GM12878 (cell line): ENCODE results near the gene CIROP. TPM values are rescaled to one million over a fixed set of nuclear protein-coding genes. Genes with fewer than 3 reads are reported as not detected.

Experiments used
- ATAC-seq: fragments of 200-7000 bp; cut with Tn5 transposase; 3 replicates; pipeline ENCODE4 v1.9.1; 2020; ENCODE audit warnings: mild to moderate bottlenecking, moderate library complexity
- BruUV-seq: library from RNA; stranded (reverse); fragments of 400-500 nt; replicated peaks from 2 replicates; lab custom pipeline; 2021; lab: Mats Ljungman, UMichigan
- CTCF ChIA-PET: fragments of 300-600 bp; sonication (Branson Sonifier 250); formaldehyde crosslinking; extraction: SDS; loops from one replicate; lab custom pipeline; 2021; ENCODE audit warnings: inconsistent platforms; lab: Yijun Ruan, JAX
- POLR2A ChIA-PET: fragments of 350-600 bp; formaldehyde crosslinking; extraction: SDS; loops from one replicate; lab custom pipeline; 2021; ENCODE audit warnings: inconsistent platforms; lab: Charles Lee
- RAD21 ChIA-PET: fragments of 300-600 bp; sonication (Branson Sonifier 250); formaldehyde crosslinking; loops from one replicate; lab custom pipeline; 2023; ENCODE audit warnings: antibody characterized with exemption; ENCODE audit not compliant: unreplicated experiment; lab: Charles Lee
- SMC1A ChIA-PET: fragments of 300-600 bp; sonication (Branson Sonifier 250); formaldehyde crosslinking; loops from one replicate; lab custom pipeline; 2023; ENCODE audit not compliant: unreplicated experiment, uncharacterized antibody; lab: Charles Lee
- DNase-seq: peaks from one replicate; pipeline ENCODE4 v3.0.0-alpha.2; 2011; ENCODE audit warnings: low read depth, low spot score
- FAIRE-seq: peaks from 3 replicates; lab custom pipeline; 2011; peaks lifted over from hg19 to GRCh38; lab: Jason Lieb, UNC
- H2AFZ ChIP-seq: 2 replicates; pipeline ENCODE4 v1.6.0; 2011; ENCODE audit warnings: low read depth, low read length, control low read depth; ENCODE audit not compliant: control insufficient read depth
- H3K27ac ChIP-seq: 2 replicates; pipeline ENCODE4 v1.5.1; 2011; ENCODE audit warnings: control low read depth; ENCODE audit not compliant: control insufficient read depth, insufficient read depth
- H3K27me3 ChIP-seq, 2 experiments: replicated peaks in 1 of 2; 2 replicates each; pipeline versions ENCODE4 v1.6.0 to v1.6.1; 2011; ENCODE audit warnings: low read length in 1 of 2; ENCODE audit not compliant: control insufficient read depth in 2 of 2, insufficient read depth in 2 of 2
- H3K36me3 ChIP-seq, 2 experiments: 2 replicates each; pipeline ENCODE4 v1.5.1; 2011; ENCODE audit warnings: low read length in 1 of 2; ENCODE audit not compliant: control insufficient read depth in 2 of 2, insufficient read depth in 2 of 2
- H3K4me1 ChIP-seq: 2 replicates; pipeline ENCODE4 v1.6.1; 2011; ENCODE audit warnings: mild to moderate bottlenecking, low read length, moderate library complexity, mixed read lengths; ENCODE audit not compliant: control insufficient read depth, insufficient read depth
- H3K4me2 ChIP-seq: 2 replicates; pipeline ENCODE4 v1.6.0; 2011; ENCODE audit warnings: control low read depth; ENCODE audit not compliant: control insufficient read depth, insufficient read depth
- H3K4me3 ChIP-seq: fragments of 200-600 bp; sonication (generic); 2 replicates; pipeline ENCODE4 v1.5.1; 2016
- H3K79me2 ChIP-seq: 2 replicates; pipeline ENCODE4 v1.6.0; 2011; ENCODE audit warnings: low read length; ENCODE audit not compliant: control insufficient read depth, insufficient read depth
- H3K9ac ChIP-seq: 2 replicates; pipeline ENCODE4 v1.8.0; 2011; ENCODE audit warnings: low read length, control low read depth, mixed read lengths; ENCODE audit not compliant: control insufficient read depth, insufficient read depth
- H3K9me3 ChIP-seq: replicated peaks from 3 replicates; pipeline ENCODE4 v1.5.1; 2011; ENCODE audit warnings: mild to moderate bottlenecking, low read length; ENCODE audit not compliant: control insufficient read depth, insufficient read depth
- H4K20me1 ChIP-seq: 2 replicates; pipeline ENCODE4 v1.6.0; 2011; ENCODE audit not compliant: control insufficient read depth, insufficient read depth
- MEF2A ChIP-seq: IDR thresholded peaks from 2 replicates; pipeline ENCODE4 v1.6.1; 2011; ENCODE audit warnings: low read depth, mild to moderate bottlenecking, low read length, moderate library complexity; ENCODE audit not compliant: insufficient read depth
- PML ChIP-seq: IDR thresholded peaks from 2 replicates; pipeline ENCODE4 v1.6.1; 2012; ENCODE audit warnings: low read length, inconsistent platforms
- RB1 ChIP-seq: fragments of 450-650 bp; formaldehyde crosslinking; IDR thresholded peaks from 2 replicates; pipeline ENCODE4 v1.6.1; 2017; ENCODE audit warnings: mild to moderate bottlenecking, borderline replicate concordance
- STAT1 ChIP-seq: fragments of 450-650 bp; conservative IDR thresholded peaks from 2 replicates; pipeline ENCODE4 v1.6.1; 2014; ENCODE audit warnings: antibody characterized with exemption, mild to moderate bottlenecking
- TARDBP ChIP-seq: IDR thresholded peaks from 2 replicates; pipeline ENCODE4 v1.6.1; 2016; ENCODE audit warnings: borderline replicate concordance
- TCF12 ChIP-seq: IDR thresholded peaks from 2 replicates; pipeline ENCODE4 v1.6.1; 2011; ENCODE audit warnings: low read depth, mild to moderate bottlenecking, low read length
- ZNF384 ChIP-seq: IDR thresholded peaks from 2 replicates; pipeline ENCODE4 v1.6.1; 2012; ENCODE audit warnings: low read depth, mild to moderate bottlenecking, low read length, improper control_type of control experiment, borderline replicate concordance
- WGBS: methylation state at CpG from one replicate; pipeline ENCODE4 v1.1.6; 2016; ENCODE audit warnings: low lambda C conversion rate; ENCODE audit not compliant: insufficient replicate concordance, insufficient coverage; ENCODE audit errors: missing lambda C conversion rate; 5-methylcytosine and 5-hydroxymethylcytosine counted together
- in situ Hi-C: fragments of 300-500 bp; cut with MboI; formaldehyde crosslinking; loops from 9 replicates; pipeline ENCODE4 v1.14.3; 2018; ENCODE audit warnings: mixed read lengths
- intact Hi-C: fragments of 100-400 bp; cut with micrococcal nuclease; formaldehyde crosslinking; loops from one replicate; pipeline ENCODE4 v1.14.2; 2022; ENCODE audit not compliant: unreplicated experiment
- polyA plus RNA-seq, 11 experiments: library from polyadenylated mRNA; depleted of rRNA in 4 of 11; unstranded in 6 of 11; stranded (reverse) in 5 of 11; fragments of >200 nt; fragmentation: Nextera tagmentation in 4 of 11; fragmentation: Illumina TruSeq in 1 of 11; extraction: Ambion mirVana in 4 of 11; extraction: Trizol in 1 of 11; gene quantifications; 1 replicate in 1 of 11; 2 replicates in 10 of 11; pipeline versions ENCODE4 v1.2.1 to v1.2.3, GENCODE V29; 2011 to 2016; ENCODE audit warnings: inconsistent platforms in 2 of 11, missing spikeins in 2 of 11, low read depth in 1 of 11
- total RNA-seq, 4 experiments: library from RNA; depleted of rRNA in 3 of 4; stranded (reverse); fragments of >200 nt in 3 of 4; fragmentation: Illumina TruSeq in 1 of 4; extraction: Trizol in 1 of 4; gene quantifications; 2 replicates each; pipeline versions ENCODE4 v1.2.1 to v1.2.3, GENCODE V29; 2013 to 2021
- TF ChIP-seq, protein P1 (sequence below): IDR thresholded peaks from 2 replicates; pipeline ENCODE4 v1.6.1; 2012; ENCODE audit warnings: low read depth, low read length, improper control_type of control experiment
- TF ChIP-seq, protein P2 (sequence below): fragments of 450-650 bp; IDR thresholded peaks from 2 replicates; pipeline ENCODE4 v1.6.1; 2017; ENCODE audit warnings: mild to moderate bottlenecking, moderate library complexity

The CIROP gene
- total and polyA plus RNA-seq, 10 of the 15 experiments (the other 5 are each of a cell fraction or from before 2014, with no cell fraction given), result not detected

DNA sequence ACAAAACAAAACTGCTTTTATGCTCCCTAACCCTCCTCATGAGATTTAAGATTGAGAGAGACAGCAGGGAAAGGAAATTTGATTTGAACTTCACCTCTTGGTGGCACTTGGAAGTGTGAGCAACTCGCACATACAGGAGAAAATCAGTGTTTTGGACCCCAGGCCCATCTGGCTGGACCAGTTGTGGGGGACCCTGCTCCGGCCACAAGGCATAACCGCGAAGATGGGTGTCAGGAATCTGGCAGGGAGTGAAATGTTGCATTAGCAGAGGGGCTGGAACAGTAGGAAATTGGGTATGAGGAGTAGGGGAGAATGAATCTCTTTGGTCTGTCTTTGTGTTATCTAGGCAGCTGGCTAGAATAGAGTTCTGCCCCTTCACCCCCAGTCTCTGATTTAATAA, 1.2 kb downstream of the CIROP start:
- Histone ChIP-seq H3K27ac (no peak overlapping the region), H4K20me1 (no peaks in the 10 kb centered on the region; the same call in 1 of the 2 replicates), H3K9me3 (no peaks in the 10 kb centered on the region), H3K4me2 (no peak overlapping the region), H3K4me1 (no peaks in the 10 kb centered on the region), H3K4me3 (no peak overlapping the region), H3K79me2 (no peaks in the 10 kb centered on the region), H3K27me3 (no peaks in the 10 kb centered on the region), H3K36me3 (no peaks in the 10 kb centered on the region), H3K9ac (no peak overlapping the region), H2AFZ (no peak overlapping the region)
- RAD21 ChIA-PET, result no interaction called here
- in situ Hi-C loops (no loop called here), intact Hi-C loops (no loop called here)
- DNase-seq, result no peak
- BruUV-seq, result no TSS peak
- CTCF ChIA-PET, result interaction anchor here (0.6 to 2.0 kb wide), 3 partner anchors 9 to 55 kb away, joined by 3 to 5 read pairs (median 3); partner anchors contain the start of gene ACIN1
- TF ChIP-seq ZNF384, result no peak
- TF ChIP-seq PML, result no peak
- TF ChIP-seq RB1, result no peak
- TF ChIP-seq TARDBP, result no peak
- TF ChIP-seq, protein P1, sequence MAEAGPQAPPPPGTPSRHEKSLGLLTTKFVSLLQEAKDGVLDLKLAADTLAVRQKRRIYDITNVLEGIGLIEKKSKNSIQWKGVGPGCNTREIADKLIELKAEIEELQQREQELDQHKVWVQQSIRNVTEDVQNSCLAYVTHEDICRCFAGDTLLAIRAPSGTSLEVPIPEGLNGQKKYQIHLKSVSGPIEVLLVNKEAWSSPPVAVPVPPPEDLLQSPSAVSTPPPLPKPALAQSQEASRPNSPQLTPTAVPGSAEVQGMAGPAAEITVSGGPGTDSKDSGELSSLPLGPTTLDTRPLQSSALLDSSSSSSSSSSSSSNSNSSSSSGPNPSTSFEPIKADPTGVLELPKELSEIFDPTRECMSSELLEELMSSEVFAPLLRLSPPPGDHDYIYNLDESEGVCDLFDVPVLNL, result no peak
- ATAC-seq, result no peak
- SMC1A ChIA-PET, result no interaction called here
- FAIRE-seq, result no peak
- 91% methylated on average over 4 of the region's 4 CpGs for WGBS
- POLR2A ChIA-PET, result no interaction called here

DNA sequence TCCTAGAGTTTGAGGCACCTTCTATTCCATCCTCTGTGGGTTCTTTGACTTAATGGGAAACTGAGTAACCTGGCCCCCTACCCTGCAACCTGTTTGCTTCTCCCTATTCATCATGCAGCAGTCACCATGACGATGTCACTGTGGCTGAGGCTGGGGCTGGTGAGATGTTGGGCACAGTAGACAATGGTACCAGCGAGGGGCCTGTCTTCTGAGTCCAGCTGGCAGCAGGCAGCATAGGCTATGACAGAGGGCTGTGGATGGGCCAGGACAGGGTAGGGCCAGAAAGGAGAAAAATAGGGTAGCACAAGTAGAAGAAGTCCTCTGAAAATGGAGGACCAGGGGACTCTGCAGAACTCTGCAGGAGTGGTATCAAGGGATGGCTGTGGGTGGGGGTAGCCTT, 2.0 kb downstream of the CIROP start:
- POLR2A ChIA-PET, result no interaction called here
- in situ Hi-C loops, result no loop called here
- TF ChIP-seq MEF2A, result no peak
- TF ChIP-seq TCF12, result no peak
- TF ChIP-seq, protein P2, sequence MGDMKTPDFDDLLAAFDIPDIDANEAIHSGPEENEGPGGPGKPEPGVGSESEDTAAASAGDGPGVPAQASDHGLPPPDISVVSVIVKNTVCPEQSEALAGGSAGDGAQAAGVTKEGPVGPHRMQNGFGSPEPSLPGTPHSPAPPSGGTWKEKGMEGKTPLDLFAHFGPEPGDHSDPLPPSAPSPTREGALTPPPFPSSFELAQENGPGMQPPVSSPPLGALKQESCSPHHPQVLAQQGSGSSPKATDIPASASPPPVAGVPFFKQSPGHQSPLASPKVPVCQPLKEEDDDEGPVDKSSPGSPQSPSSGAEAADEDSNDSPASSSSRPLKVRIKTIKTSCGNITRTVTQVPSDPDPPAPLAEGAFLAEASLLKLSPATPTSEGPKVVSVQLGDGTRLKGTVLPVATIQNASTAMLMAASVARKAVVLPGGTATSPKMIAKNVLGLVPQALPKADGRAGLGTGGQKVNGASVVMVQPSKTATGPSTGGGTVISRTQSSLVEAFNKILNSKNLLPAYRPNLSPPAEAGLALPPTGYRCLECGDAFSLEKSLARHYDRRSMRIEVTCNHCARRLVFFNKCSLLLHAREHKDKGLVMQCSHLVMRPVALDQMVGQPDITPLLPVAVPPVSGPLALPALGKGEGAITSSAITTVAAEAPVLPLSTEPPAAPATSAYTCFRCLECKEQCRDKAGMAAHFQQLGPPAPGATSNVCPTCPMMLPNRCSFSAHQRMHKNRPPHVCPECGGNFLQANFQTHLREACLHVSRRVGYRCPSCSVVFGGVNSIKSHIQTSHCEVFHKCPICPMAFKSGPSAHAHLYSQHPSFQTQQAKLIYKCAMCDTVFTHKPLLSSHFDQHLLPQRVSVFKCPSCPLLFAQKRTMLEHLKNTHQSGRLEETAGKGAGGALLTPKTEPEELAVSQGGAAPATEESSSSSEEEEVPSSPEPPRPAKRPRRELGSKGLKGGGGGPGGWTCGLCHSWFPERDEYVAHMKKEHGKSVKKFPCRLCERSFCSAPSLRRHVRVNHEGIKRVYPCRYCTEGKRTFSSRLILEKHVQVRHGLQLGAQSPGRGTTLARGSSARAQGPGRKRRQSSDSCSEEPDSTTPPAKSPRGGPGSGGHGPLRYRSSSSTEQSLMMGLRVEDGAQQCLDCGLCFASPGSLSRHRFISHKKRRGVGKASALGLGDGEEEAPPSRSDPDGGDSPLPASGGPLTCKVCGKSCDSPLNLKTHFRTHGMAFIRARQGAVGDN, result no peak
- no peak for TF ChIP-seq STAT1

More for the DNA sequence above, 2.0 kb downstream of the CIROP start:
- H3K36me3 ChIP-seq, result peaks cover 0 to 6% of the 10 kb centered on the region in 2 experiments; a peak in 1 of 4 replicates
- no peak overlapping the region for H3K27ac ChIP-seq
- RAD21 ChIA-PET, result interaction anchor here (2.0 kb wide), 1 partner anchor 34 kb away, joined by 6 read pairs; no protein-coding TSS in a partner anchor
- CTCF ChIA-PET, result interaction anchor here (2.0 to 5.8 kb wide), 2 partner anchors 18 to 34 kb away, joined by 5 to 28 read pairs; no protein-coding TSS in a partner anchor
- SMC1A ChIA-PET, result no interaction called here
- WGBS, result 42% methylated on average over 2 of the region's 2 CpGs
- no peak; the same call in 2 of the 3 replicates for ATAC-seq
- no peaks in the 10 kb centered on the region for H3K27me3 ChIP-seq
- no peak for FAIRE-seq
- no TSS peak for BruUV-seq
- intact Hi-C loops, result no loop called here
- H3K79me2 ChIP-seq, result peaks cover 3% of the 10 kb centered on the region
- DNase-seq, result no peak
- H2AFZ ChIP-seq, result no peak overlapping the region
- no peak overlapping the region for H3K4me3 ChIP-seq
- H3K4me1 ChIP-seq, result no peaks in the 10 kb centered on the region
- no peaks in the 10 kb centered on the region; the same call in 1 of the 2 replicates for H4K20me1 ChIP-seq
- no peak overlapping the region for H3K9ac ChIP-seq
- H3K4me2 ChIP-seq, result no peak overlapping the region
- no peaks in the 10 kb centered on the region for H3K9me3 ChIP-seq
